Fibroblast of peridontal ligament (primary cell): ENCODE measurements around the gene NRG2.

Source experiments
- DNase-seq: peaks from one replicate; pipeline ENCODE4 v3.0.0-alpha.2; 2010; ENCODE audit errors: extremely low read depth

NRG2 gene

DNA sequence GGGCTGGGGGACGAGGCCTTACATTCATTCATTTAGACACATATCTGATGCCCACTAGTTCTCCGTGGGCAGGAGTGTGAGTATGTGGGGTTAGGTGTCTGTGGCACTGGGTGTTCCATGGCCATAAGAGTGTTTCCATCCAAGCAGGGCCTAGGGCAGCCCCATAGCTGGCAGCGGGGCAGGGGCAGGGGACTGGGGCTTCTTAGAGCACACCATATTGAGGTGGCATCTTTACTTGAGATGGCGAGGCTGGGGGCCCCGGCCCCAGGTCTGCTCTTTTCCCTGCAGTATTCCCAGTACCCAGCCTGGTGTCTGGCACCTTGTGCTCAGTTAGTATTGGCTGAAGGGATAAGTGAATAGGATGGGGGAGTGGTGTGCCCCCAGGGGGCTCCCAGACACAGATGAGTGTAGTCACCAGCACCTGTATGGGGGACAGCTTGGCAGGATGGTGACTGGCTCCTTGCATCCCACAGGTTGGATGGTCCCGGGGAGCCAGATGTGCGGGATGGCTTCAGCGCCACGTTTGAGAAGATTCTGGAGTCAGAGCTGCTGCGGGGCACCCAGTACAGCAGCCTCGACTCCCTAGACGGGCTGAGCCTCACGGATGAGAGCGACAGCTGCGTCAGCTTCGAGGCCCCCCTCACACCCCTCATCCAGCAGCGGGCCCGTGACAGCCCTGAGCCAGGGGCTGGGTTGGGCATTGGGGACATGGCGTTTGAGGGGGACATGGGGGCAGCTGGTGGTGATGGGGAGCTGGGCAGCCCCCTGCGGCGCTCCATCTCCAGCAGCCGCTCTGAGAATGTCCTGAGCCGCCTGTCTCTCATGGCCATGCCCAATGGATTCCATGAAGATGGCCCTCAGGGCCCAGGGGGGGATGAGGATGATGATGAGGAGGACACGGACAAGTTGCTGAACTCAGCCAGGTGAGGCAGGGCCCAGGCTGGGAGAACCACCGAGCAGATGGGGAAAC lies 230.0 kb downstream of the NRG2 start:
- no peak for DNase-seq

DNA sequence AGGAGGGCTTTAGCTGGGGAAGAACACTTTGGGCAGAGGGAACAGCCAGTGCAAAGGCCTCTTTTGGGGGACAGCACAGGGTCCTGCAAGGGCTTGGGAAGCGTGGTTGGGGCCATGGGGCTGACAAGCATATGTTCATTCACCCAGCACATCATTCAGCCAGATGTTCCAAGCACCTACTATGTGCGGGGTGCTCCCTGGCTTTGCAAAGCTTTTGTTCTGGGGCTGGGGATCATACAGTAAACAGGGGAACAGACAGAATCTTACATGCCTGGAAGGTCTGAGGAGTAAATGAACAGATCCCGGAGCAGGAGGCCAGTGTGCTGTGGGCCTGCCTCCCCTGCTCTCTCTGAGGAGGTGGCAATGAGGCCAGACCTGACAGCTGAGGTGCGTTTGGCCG lies 230.8 kb downstream of the NRG2 start:
- no peak for DNase-seq

DNA sequence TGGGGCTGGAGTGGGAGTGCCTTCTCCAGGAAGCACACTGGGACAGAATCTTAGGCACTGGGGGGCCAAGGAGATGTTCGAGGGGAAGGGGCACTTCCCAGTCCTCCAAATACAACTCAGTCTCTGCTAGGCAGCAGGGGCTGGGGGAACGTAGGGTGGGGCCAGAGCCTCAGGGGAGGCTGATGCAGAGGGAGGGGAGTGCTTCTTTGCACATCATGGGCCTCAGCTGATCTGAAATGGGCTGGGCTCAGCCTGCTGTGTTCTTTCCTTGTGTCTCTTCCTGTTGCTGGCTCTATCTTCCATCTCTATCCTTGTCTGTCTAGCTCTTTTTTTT lies 231.9 kb downstream of the NRG2 start:
- no peak for DNase-seq

DNA sequence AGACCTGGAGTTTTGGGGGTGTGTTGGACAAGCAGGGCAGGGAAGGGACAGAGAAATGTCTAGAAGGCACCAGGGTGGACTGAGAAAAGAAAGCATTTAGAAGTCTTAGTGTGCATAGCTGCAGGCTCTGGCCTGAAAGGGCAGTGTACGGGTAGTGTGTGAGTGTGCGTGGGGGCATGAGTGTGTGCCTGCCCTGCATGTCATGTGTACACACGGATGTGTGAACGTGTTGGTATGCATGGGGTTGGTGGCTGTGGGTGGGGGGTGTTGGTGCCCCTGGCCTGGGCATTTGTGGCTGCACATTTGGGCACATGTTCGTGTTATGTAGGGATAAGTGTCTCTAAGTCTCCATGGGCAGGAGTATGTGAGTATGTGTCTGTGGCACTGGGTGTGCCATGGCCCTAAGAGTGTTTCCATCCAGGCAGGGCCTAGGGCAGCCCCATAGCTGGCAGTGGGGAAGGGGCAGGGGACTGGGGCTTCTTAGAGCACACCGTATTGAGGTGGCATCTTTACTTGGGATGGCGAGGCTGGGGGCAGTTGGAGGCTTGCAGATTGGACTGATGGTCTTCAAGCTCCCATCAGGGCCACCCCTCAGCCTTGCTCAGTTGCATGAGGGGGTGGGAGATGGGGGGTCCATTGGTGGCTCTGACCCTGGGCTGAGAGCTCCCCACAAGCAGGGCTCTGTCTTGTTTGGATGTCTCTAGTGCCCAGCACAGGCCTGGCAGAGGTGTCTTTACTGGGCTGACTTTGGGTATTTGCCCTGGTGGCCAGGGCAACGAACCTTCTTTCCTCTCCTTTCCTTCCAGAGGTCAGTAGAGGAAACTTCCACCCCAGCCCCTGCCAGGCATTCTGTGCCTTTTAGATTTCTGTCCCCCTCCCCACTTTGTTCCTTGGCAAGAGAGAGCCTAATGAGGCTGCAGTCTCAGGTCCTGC lies 232.5 kb downstream of the NRG2 start:
- no peak for DNase-seq

DNA sequence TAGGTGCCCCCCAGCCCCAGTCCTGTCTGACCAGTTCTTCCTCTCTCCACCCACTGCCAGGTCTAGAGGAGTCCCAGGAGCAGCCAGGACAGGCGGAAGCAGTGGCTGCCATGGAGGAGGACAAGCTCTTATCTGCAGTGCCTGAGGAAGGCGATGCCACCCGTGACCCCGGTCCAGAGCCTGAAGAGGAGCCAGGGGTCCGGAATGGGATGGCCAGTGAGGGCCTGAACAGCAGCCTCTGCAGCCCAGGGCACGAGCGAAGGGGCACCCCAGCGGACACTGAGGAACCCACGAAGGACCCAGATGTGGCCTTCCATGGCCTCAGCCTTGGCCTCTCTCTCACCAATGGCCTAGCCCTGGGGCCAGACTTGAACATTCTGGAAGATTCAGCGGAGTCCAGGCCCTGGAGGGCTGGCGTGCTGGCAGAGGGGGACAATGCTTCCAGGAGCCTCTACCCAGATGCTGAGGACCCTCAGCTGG lies 233.7 kb downstream of the NRG2 start:
- DNase-seq = no peak

DNA sequence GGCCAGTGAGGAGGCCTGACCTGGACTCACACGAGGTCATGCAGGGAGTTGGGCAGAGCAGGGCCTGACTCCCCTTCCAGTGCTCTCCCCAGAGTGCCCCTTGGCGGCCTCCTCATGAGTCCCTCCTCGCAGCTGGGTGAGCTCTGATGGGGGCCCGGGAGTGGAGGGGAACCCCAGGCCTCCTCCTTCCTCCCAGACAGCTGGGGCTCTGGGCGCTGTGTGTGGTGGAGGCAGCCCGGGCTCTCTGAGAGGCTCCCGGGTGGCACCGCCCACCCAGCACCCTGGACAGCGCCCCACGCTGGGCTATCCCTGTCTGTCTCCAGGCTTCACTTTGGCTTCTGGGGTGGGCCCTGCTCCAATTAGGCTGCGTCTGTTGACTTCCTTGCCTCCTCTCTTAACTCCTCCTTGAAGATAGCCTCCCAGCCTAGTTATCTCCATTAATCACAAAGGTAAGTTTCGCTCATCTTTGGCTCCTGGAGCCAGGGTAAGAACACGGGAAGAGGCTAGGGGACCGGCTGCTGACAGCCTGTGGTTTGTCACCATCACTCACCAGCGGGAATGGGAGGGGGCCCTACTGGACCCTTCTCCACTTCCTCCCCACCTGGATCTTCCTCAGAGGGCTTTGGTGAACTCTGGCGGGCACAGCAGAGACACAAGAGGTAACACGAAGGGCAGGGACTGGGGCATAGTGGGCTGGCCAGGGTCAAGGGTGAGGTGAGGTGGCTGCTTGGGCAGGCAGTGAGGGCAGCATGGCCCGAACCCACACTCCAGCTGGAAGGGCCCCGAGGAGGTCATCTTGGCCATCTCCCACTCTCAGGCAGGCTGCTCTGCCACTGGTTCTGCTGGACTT lies 234.4 kb downstream of the NRG2 start:
- peak; percentile 10 for DNase-seq

DNA sequence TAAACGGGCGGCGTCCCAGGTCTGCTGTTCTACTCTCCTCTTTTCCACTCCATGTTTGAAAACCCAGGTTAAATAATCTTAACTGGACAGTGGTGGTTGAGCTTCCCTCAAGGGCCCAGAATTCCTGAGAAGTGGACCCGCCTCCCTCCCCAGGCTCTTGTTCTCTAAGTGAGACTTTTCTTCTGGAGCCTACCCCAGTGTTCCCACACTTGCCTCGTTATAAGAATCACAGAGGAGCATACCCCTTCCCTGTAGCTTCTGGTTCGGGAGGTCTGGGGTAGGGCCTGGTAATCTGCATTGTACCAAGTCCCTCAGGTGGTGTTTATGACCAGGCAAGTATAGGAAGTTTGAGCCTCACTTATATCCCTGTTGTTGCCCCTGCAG lies 235.5 kb downstream of the NRG2 start:
- DNase-seq = no peak

DNA sequence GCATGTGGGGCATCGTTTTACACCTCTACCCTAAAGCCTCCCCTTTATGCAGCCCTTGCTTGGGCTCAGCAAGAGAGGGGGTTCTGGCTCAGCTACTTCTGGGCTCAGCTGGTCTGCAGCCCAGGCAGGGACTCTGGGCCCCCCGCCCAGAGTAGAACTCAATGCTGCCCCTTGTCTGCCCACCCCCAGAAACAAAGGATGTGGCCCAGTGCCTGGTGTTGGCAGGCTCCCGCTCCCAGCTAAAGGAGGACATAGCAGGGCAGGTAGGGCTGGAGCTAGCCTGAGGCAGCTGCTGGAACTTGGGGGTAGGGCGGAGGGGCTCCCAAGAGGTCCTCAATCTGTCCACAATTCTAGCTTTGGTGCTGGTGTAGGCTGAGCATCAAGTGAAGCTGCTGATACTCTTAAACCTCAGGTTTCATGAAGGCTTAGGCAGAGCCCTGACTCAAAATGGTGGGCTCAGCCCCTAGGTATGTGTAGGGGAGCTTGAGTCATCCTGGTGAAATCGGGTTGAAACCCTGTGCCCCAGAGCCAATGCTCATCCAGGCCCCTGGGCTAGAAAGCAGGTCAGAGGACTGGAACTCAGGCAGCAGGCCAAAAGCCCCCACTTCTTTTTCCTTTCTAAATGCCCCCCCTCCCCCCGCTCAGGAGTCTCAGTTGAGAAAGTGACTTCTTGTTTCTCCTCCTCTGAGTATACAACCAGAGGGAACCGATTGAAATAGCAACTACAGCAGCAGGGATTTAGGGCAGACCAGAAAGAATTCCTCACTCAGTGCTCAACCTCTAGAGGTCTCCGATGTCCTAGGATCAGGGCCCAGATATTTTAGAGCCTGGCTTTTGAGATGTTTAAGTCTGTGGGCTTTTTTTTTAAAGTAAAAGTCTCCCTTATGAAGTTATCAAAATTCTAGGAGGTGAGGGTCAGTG lies 236.1 kb downstream of the NRG2 start:
- DNase-seq = no peak

DNA sequence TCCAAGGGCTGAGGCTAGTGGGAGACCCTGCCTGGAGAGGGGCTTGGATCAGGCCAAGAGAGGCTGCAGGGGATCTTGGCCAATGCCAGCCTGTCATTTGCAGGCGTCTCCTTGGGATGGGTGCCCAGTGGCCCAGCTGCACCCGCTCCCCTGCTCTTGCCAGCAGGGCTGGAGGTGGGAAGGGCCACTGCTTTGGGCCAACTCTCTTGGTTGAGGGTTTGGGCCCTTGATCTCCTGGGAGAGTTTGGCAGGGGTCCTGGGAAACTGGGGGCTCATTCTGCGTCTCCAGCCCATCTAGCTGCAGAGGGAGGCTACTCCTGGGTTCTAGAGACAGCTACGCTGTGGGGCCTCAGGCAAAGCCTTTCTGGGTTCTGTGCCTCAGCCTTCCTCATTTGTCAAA lies 237.0 kb downstream of the NRG2 start:
- DNase-seq = no peak

DNA sequence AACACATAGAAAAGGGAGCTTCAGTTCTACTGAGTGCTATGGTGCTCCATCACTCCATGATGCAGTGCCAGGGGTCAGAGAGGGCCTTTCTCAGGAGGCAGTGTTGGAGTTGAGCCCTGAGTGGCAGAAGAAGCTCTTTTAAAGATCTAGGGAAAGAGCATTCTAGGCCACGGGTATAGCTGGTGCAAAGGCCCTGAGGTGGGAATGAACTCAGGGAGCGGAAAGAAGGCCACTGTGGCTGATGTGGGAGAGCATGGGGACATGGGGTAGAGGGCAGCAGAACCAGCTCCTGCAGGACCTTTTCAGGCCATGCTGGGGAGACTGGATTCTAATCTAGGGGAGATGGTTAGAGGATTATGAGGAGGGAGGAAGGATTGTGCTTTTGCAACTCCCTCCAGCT lies 237.6 kb downstream of the NRG2 start:
- DNase-seq = no peak

DNA sequence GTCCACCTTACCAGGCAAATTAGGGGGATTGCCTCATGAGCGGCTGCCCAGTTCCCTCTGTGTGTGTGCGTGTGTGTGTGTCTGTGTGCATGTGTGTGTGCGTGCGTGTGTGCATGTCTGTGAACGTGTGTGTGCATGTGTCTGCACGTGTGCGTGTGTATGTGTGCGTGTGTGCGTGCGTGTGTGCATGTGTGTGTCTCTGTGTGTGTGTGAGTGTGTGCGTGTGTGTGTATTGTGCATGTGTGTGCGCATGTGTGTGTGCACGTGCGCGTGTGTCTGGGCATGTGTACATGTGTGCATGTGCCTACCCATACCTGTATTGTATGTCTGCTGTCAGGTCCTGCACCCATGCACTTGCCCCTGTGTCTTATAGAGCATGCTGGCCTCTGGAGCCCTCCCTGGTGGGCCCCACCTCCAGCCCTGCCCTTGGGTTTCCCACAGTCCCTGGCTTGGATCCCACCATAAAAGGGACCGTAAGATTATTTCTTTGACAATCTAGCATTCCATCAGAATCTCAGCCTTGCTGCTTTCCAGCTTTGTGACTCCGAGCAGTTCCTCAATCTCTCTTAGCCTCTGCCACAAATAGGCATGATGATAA lies 238.2 kb downstream of the NRG2 start:
- no peak for DNase-seq

DNA sequence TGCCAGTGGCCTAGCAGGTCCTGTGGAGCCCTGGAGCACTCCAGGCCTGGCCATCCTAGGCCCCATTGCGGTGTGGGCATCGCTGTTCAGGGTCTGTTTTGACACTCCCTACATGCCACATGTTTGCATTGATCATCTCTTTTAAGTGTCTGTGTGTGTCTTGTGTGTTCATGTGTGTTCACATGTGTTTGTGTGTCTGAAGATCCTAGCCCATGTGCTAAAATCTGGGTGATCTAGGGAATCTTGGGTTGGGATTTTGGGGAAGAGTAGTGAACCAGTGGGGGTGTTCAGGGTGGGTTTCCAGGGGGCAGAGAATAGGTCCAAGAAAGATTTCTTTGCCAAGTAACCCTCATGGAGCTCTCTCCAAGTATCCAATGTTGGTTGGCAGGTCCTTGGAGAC lies 239.1 kb downstream of the NRG2 start:
- no peak for DNase-seq

DNA sequence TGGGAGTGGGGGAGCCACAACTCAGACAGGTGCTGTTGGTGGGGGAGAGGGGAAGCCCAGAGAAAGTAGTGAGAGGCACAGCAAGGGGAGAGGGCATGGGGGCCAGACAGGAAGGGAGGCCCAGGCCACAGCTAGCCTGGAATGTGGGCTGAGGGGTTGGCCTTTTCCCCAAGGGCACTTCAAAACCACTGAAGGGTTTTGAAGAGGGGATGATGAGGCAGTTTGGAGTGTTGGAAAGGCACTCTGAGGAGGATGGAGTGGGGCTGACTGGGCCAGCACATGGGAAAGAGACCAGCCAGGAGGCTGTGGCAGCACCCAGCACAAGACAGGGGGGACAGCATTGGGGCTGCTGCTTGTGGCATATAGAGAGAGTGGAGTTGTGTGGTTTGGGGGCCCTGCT lies 243.7 kb downstream of the NRG2 start:
- DNase-seq = no peak

DNA sequence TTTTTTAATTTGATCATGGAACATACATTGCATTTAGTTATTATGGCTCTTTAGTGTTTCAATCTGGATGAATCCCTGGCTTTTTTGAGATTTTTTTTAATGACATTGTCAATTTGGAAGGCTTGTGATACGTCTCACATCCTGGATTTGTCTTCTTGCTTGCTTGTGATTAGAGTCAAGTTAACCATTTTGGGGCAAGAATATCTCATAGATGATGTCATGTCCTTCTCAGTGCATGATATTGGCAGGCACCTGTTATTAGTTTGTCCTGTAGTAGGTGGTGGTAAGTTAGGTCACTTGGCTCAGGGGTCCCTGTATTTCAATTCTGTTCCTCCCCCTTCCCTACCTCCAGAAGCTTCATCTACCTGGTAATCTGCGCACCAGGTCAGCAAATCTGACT lies 244.2 kb downstream of the NRG2 start:
- DNase-seq = no peak

DNA sequence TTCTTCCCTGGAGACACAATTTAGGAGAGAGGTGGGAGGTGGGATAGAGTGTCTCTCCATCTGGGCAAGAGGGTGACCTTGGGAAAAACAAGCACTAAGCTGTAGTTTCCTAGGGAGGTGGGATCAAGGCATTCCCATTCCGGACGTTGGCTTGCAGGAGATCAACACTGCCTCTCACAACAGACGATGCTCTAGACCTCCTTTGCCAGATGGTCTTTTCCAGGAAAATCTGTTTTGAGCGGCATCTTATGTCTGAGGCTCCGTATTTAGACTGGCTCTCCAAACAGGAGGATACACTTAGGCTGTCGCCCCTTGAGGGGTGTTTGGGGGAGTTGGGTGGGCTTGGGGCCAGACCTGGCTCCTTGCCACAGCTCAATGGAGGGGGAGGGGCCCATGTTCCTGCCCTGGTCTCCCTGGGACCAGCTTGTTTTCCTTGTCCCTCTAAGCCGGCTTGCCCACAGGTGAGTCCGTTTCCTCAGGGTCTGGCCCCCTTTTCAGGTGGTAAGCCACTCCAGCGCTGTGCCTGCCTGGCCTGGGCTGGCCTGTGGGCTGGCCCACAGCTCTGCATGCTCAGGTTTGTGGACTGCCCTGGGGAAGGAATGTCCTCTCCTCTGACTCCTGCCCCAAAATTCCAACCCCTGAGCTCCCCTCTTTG lies 245.1 kb downstream of the NRG2 start:
- no peak for DNase-seq

DNA sequence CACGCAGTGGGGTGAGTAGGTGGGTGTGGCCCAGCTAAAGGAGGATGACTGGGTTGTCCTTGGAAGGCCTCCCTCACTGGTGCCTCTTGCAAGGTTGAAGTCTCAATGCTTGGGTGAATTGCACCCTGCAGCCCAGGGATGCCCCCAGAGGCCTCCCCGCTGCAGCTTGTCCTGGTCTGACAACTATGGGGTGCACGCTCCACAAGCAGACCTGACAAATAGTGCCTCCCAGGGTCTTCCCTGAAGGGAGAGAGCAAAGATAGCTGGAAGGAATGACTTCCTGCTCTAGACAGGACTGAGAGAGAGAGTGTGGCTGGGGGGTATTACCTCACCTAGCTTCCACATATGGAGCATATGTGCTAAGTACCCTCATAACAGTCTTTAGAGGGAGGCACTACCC lies 245.8 kb downstream of the NRG2 start:
- DNase-seq = no peak
